Panc1 (cell line): Measurements from ENCODE around the gene CHSY3. TPM values are rescaled to one million over a fixed set of nuclear protein-coding genes. Genes with fewer than 3 reads are reported as not detected.

Experiments
- ATAC-seq: fragments of 200-7000 bp; cut with Tn5 transposase; 2 replicates; pipeline ENCODE4 v1.9.1; 2020; ENCODE audit warnings: mild to moderate bottlenecking, moderate library complexity
- BruUV-seq: library from RNA; stranded (reverse); fragments of 400-500 nt; replicated peaks from 2 replicates; lab custom pipeline; 2021; lab: Mats Ljungman, UMichigan
- CTCF ChIA-PET: fragments of 300-600 bp; sonication (Branson Sonifier 250); formaldehyde crosslinking; loops from one replicate; lab custom pipeline; 2022; ENCODE audit warnings: antibody characterized with exemption; lab: Charles Lee
- POLR2A ChIA-PET: fragments of 300-600 bp; sonication (Branson Sonifier 250); formaldehyde crosslinking; loops from one replicate; lab custom pipeline; 2022; ENCODE audit warnings: antibody characterized with exemption; lab: Charles Lee
- DNase-seq: peaks from one replicate; pipeline ENCODE4 v3.0.0-alpha.2; 2010; ENCODE audit warnings: low read depth, low spot score
- H3K27ac ChIP-seq: 2 replicates; pipeline ENCODE4 v1.5.1; 2011; ENCODE audit warnings: mild to moderate bottlenecking, low read length, inconsistent platforms
- H3K27me3 ChIP-seq: fragments of 200-500 bp; sonication (Bioruptor generic); 2 replicates; pipeline ENCODE4 v1.6.0; 2014; ENCODE audit warnings: low read length, inconsistent platforms; ENCODE audit not compliant: control insufficient read depth, insufficient read depth
- H3K36me3 ChIP-seq: fragments of 200-500 bp; sonication (Bioruptor generic); 2 replicates; pipeline ENCODE4 v1.5.1; 2014; ENCODE audit warnings: inconsistent platforms, mild to moderate bottlenecking, low read length, moderate library complexity; ENCODE audit not compliant: control insufficient read depth, insufficient read depth
- H3K4me1 ChIP-seq: 2 replicates; pipeline ENCODE4 v1.5.1; 2011; ENCODE audit warnings: inconsistent platforms, mild to moderate bottlenecking, low read length, moderate library complexity; ENCODE audit not compliant: control insufficient read depth, insufficient read depth
- H3K4me3 ChIP-seq, 2 experiments: 2 replicates each; pipeline ENCODE4 v1.5.1; 2011 to 2012; ENCODE audit warnings: low read depth in 2 of 2, low read length in 2 of 2, mild to moderate bottlenecking in 2 of 2, inconsistent platforms in 1 of 2, moderate library complexity in 1 of 2
- H3K9me3 ChIP-seq: fragments of 200-500 bp; sonication (Bioruptor generic); 2 replicates; pipeline ENCODE4 v1.5.1; 2014; ENCODE audit warnings: low read depth, mild to moderate bottlenecking, inconsistent platforms, low read length, moderate library complexity; ENCODE audit not compliant: control insufficient read depth, insufficient read depth
- CTCF ChIP-seq: fragments of 450-650 bp; IDR thresholded peaks from 2 replicates; pipeline ENCODE4 v1.5.1; 2017; ENCODE audit warnings: mild to moderate bottlenecking
- POLR2AphosphoS5 ChIP-seq: IDR thresholded peaks from 2 replicates; pipeline ENCODE4 v1.6.1; 2012; ENCODE audit warnings: mild to moderate bottlenecking, low read depth, low read length, moderate library complexity
- SIN3A ChIP-seq: IDR thresholded peaks from 2 replicates; pipeline ENCODE4 v1.6.1; 2012; ENCODE audit warnings: low read depth, mild to moderate bottlenecking, low read length, moderate library complexity, borderline replicate concordance; ENCODE audit not compliant: insufficient read depth
- TCF7L2 ChIP-seq: IDR thresholded peaks from 2 replicates; pipeline ENCODE4 v1.6.1; 2011; ENCODE audit warnings: mild to moderate bottlenecking, low read depth, low read length, inconsistent platforms
- in situ Hi-C: cut with HindIII; loops from 2 replicates; pipeline ENCODE4 v1.10.0; 2016; ENCODE audit warnings: low sequenced_read_pairs, low pct_unique_long_range_greater_than_20kb
- intact Hi-C: fragments of 100-400 bp; cut with micrococcal nuclease; formaldehyde crosslinking; loops from one replicate; pipeline ENCODE4 v1.10.0; 2022; ENCODE audit not compliant: unreplicated experiment
- total RNA-seq: library from RNA; stranded (reverse); gene quantifications from one replicate; pipeline ENCODE4 v1.2.1, GENCODE V29; 2021; ENCODE audit not compliant: unreplicated experiment
- TF ChIP-seq, protein P1 (sequence below), 2 experiments: IDR thresholded peaks; 2 replicates each; pipeline ENCODE4 v1.6.1; 2011 to 2012; ENCODE audit warnings: low read depth in 2 of 2, control low read depth in 1 of 2, low read length in 1 of 2, mild to moderate bottlenecking in 1 of 2, moderate library complexity in 1 of 2; ENCODE audit not compliant: insufficient read depth in 1 of 2

Gene CHSY3
- total RNA-seq, 1 experiment from 2014 or later = not detected

DNA sequence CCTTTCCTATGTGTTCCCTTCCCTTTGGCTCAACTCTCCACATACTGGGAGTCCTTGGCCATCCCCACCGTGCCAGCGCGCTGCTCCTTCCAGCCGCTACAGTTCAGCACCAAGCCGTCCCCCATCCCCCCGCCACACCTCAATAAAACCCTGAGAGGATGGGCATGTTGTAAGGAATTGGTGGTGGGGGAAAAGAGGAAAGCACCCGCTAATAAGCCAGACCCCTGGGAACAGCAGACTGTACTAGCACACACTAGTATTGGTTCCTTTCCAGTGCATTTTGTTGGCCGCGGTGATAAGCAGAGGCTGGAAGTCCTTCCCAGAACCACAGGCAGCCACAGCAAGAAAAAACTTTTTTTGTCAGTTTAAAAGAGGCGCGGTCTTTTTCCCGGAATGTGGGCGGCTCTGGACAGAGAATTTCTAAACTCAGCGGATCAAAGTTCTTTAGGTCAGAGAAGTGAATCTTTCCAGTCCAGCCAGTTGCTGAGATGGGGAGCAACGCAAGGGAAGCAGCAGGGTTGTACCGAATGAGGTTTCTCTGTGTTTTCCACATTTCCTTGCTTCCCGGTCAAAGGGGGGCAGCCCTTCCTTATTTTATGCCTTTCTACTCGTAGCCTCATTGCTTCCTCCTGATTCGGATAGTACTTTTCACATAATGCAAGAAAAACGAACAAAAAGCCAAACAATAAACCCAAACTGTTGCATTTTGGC, 2.1 kb downstream of the CHSY3 start:
- in situ Hi-C loops = no loop called here
- intact Hi-C loops = no loop called here
- CTCF ChIA-PET = no interaction called here
- peaks cover 6% of the 10 kb centered on the region for H3K4me1 ChIP-seq
- peak overlapping the region in 1 of 2 experiments; percentile 19; a peak in 1 of 4 replicates for H3K4me3 ChIP-seq
- ATAC-seq (no peak), DNase-seq (no peak)
- H3K27ac ChIP-seq = no peak overlapping the region
- no peak for TF ChIP-seq POLR2AphosphoS5
- TF ChIP-seq, protein P1, sequence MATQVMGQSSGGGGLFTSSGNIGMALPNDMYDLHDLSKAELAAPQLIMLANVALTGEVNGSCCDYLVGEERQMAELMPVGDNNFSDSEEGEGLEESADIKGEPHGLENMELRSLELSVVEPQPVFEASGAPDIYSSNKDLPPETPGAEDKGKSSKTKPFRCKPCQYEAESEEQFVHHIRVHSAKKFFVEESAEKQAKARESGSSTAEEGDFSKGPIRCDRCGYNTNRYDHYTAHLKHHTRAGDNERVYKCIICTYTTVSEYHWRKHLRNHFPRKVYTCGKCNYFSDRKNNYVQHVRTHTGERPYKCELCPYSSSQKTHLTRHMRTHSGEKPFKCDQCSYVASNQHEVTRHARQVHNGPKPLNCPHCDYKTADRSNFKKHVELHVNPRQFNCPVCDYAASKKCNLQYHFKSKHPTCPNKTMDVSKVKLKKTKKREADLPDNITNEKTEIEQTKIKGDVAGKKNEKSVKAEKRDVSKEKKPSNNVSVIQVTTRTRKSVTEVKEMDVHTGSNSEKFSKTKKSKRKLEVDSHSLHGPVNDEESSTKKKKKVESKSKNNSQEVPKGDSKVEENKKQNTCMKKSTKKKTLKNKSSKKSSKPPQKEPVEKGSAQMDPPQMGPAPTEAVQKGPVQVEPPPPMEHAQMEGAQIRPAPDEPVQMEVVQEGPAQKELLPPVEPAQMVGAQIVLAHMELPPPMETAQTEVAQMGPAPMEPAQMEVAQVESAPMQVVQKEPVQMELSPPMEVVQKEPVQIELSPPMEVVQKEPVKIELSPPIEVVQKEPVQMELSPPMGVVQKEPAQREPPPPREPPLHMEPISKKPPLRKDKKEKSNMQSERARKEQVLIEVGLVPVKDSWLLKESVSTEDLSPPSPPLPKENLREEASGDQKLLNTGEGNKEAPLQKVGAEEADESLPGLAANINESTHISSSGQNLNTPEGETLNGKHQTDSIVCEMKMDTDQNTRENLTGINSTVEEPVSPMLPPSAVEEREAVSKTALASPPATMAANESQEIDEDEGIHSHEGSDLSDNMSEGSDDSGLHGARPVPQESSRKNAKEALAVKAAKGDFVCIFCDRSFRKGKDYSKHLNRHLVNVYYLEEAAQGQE (IDR thresholded peaks at IDR 0.05; ENCODE audit: insufficient read depth in 1 of 2, low read depth in 2 of 2, low read length in 1 of 2) = no peak
- no peak for TF ChIP-seq SIN3A
- POLR2A ChIA-PET = no interaction called here
- no peaks in the 10 kb centered on the region for H3K36me3 ChIP-seq
- no peaks in the 10 kb centered on the region for H3K9me3 ChIP-seq
- no TSS peak for BruUV-seq
- H3K27me3 ChIP-seq = peaks cover 40% of the 10 kb centered on the region

DNA sequence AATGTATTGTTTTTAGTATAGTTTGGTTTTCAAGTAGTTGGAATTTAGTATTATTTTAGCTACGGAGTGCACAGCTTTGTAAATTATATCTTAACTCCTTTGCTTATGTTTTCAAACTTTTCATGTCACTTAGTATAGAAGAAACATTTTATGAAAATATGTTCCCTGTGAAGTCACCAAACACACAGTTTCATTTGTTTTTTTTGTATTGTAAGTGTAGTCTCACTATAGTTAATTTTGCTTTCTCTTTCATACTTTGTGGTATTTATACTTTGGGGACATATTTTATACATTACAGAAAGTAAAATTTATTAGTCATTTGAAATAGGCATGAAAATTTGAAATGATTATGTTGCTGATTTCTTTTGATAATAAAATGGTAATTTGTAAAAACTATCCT, 5.0 kb downstream of the CHSY3 start:
- ChIA-PET CTCF (no interaction called here), POLR2A (no interaction called here)
- no peak for DNase-seq
- Histone ChIP-seq H3K27ac (no peak overlapping the region), H3K4me1 (peaks cover 6% of the 10 kb centered on the region), H3K4me3 (no peak overlapping the region), H3K27me3 (peaks cover 22% of the 10 kb centered on the region), H3K36me3 (no peaks in the 10 kb centered on the region), H3K9me3 (no peaks in the 10 kb centered on the region)
- no peak for TF ChIP-seq POLR2AphosphoS5
- TF ChIP-seq, protein P1 (IDR thresholded peaks at IDR 0.05; ENCODE audit: insufficient read depth in 1 of 2, low read depth in 2 of 2, low read length in 1 of 2) = no peak
- TF ChIP-seq SIN3A = no peak
- TF ChIP-seq TCF7L2 = no peak
- no peak for TF ChIP-seq CTCF
- intact Hi-C loops (no loop called here), in situ Hi-C loops (no loop called here)
- ATAC-seq = no peak
- no TSS peak for BruUV-seq
